GM19324 (cell line): ENCODE results near the gene ACIN1.
"Not testable (repeated sequence)": the region's sequence is repeated elsewhere in the genome, so short reads cannot be mapped to it uniquely, and the experiment has no call there.

Source experiments
- ATAC-seq: cut with Tn5 transposase; IDR thresholded peaks from one replicate; pipeline ENCODE4 v1.9.1; 2021; ENCODE audit warnings: mild to moderate bottlenecking, moderate library complexity; ENCODE audit not compliant: unreplicated experiment, low FRiP score

The ACIN1 gene

GRCh38 chr14:23124337-23124954, 29.5 kb upstream of the ACIN1 start:
- no peak for ATAC-seq

- no peak for ATAC-seq
These were observed 28.5 kb upstream of the ACIN1 start for GRCh38 chr14:23123419-23123818.

GRCh38 chr14:23122086-23122485, 27.1 kb upstream of the ACIN1 start:
- no peak for ATAC-seq

DNA sequence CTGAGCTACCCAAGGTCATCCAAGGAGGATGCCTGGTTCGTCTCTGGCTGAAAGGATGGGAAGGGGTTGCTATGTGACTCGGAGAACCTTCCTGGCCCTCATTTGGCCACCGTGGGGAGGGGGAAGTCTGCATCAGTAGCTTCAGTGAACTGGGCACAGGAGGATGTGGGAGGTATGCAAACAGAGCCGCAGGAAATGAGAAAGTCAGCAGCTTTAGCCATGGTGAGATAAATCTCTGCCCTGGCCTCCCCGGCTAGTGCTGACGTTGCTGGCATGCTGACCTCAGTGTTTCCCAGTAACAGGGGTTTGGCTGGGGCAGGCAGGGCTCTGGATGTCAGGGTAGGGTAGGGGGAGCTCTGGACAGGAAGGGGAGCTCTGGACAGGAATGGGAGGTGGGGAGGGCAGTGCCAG, 26.4 kb upstream of the ACIN1 start:
- no peak for ATAC-seq

GRCh38 chr14:23120541-23121251, 25.8 kb upstream of the ACIN1 start:
- no peak for ATAC-seq

GRCh38 chr14:23119363-23120327, 24.7 kb upstream of the ACIN1 start:
- no peak for ATAC-seq

- no peak for ATAC-seq
These were observed 23.8 kb upstream of the ACIN1 start, which contains the start of gene CEBPE for GRCh38 chr14:23118506-23119362. Gene CEBPE, minus strand, starts transcription at chr14:23119255. Its CDS starts 164 bp downstream, at chr14:23119091.

DNA sequence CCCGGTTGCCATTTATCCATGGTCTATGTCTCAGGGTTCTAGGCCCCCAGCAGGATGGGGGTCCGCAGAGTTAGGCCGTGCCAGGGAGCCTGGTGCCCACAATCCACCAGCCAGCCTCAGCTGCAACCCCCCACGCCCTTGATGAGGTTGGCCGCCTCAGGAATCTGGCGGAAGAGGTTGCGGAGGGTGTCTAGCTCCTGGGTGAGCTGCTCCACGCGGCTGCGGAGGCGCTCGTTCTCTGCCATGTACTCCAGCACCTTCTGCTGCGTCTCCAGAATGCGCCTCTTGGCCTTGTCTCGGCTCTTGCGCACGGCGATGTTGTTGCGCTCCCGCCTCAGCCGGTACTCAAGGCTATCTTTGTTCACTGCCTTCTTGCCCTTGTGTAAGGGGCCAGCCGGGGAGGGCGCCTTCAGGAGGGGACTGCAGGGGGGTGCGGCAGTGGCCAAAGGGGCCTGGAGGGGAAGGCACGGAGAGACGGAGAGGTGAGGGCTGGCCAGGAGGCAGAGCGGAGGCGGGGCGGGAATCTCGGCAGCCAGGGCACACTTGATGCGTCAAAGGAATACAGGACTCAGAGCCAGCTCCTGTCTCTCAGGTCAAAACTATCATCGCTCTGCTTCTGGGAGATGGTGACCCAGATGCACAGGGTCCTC, 22.6 kb upstream of the ACIN1 start:
- ATAC-seq: no peak

DNA sequence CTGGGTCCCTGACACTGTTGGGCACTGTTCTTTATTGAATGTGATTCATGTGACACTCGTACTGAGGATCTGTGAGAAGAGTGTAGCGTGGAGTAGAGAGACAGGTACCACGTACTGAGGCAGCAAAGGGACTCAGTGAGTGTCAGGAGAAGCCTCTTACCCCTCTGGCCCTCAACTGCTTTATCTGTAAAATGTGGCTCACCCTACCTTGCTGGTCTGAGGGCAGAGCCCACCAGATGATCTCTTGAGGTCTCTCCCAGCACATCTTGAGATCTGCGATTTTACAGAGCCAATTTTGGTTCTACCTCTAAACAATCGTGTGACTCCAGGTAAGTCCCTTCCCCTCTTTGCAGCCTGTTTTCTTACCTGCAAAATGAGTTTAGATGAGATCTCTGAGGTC, 21.0 kb upstream of the ACIN1 start:
- ATAC-seq: no peak

DNA sequence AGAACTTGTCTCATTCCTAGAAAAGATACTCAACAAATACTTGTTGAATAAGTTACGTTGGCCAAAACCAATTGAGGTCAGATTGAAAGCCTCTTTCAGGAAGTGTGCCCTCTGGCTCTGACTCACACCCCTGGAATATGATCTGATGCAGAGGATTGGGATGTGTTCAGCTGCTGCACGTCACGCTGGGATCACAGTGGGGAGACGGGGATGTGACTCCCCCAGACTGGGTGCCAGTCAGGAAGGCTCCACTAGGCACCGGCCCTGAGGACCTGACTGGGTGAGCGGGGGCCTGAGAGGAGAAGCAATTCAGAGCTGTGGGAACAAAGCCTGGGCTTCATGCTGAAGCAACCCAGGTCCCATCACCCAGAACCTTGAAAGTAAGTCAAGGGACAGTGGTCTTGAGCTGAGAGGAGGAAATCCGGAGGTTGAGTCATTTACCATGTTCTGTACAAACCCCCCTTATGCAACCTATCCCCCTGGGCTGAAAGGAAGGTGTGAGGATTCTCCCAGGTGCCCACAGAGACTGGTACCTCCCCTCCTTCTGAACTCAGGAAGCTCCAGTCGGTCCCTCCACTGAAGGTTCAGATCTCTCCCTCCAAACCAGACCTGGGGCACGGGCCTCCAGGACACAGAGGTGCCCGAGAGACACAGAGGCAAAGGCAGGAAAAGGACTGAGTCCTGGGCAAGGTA, 20.2 kb upstream of the ACIN1 start:
- no peak for ATAC-seq

DNA sequence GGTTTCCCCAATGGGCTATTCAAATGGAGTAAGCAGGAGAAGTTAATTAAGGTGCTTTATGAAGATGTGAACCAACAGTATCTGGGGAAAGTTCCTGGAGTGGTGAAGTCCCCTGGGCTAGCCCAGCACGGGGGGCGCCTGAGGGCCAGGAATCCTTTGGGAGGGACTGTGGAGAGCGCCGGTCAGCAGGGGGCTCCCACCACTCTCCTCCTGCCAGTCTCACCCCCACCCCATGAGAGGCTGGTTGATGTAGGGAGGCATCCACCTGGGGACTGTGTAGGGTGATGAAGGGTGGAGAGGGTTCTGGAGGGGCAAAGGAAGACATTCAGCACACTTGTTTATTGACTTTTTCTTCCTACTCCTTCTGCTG, 19.7 kb upstream of the ACIN1 start:
- no peak for ATAC-seq

- ATAC-seq: no peak
These were observed 19.2 kb upstream of the ACIN1 start for GRCh38 chr14:23114120-23114458.

DNA sequence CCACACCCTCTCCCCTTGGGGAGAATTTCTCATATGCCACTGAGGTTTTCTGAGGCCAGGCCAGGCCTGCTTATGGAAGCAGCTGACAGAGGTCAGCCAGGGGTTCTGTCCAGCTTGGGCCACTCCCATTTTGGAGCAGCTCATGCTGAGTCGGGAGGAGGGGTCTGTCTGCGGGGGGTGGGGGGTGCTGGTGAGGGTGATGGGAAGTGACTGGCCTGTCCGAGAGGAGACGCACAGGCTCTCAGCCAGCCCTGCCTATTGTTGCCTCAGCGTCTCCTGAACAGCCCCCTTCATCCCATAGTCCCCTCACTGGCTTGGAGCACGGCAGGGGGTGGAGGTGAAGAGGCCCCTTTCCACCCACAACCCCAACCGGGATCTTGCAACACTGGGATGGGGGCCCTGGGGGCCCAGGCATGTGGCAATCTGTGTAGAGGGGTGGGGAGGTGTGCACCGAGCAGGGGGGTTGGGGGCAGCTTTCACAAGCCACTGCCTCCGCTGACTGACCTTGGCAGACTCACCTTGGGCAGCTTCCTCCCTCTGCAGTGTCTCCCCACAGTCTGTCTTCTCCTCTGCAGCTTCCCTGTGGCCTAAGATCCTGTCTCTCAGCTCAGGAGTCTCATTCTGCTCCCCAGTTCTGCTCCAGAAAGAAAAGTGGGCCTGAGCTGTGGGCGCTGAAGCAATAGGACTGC, 18.6 kb upstream of the ACIN1 start:
- ATAC-seq: no peak

DNA sequence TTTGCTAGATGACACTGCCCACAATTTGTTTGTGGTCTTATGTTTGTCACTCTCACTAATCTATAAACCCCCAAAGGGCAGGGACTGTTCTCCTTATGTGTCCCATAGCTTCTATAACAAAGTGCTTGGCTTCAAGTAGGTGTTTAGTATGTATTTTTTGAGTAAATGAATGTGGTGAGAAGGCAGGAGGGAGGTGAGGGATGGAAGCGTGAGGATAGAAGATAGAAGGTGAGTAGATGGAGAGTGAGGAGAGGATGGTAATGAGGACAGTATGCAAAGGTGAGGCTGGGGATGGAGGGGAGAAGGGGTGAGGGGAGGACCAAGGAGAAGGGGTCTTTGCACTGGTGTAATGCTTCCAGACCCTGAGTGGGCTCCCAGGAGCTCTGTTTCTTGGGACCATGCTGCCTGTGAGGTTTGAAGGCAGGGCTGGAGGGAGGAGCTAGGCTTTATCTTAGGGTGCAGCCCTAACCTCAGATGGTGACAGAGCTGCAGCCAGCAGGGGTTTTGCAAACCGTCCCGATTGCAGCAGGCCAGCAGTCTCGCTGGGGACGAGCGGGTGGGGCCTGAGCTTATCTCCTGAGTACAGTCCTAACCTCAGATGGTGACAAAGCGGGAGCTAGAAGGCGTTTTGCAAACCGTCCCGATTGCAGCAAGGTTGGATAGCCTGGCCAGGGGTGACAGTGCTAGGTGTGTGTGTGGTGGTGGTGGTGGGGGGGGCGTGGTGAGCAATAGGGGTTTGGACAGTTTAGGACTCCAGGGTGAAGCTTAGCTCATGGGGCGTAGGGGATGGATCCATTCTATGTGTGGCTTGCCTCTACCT, 17.6 kb upstream of the ACIN1 start:
- no peak for ATAC-seq

- ATAC-seq: no peak
These were observed 15.8 kb upstream of the ACIN1 start for GRCh38 chr14:23110579-23111365.

DNA sequence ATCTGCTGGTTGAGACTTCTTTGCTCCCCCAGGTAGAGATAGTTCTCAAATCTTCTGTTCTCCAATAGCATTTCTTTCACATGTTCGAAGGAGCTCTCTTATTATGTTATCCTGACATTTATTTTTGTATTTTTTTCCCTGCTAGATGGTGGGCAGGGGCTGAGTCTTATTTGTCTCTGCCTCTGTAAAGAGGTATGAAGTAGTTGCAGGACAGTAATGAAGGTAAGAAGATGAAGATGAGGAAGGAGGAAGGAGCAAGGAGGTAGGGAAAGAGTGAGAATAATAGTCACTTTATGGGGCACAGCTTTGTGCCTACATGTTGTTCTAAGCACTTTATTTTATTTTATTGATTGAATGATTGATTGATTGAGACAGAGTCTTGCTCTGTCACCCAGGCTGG, 14.8 kb upstream of the ACIN1 start:
- no peak for ATAC-seq

- ATAC-seq: not testable (repeated sequence)
These were observed 13.2 kb upstream of the ACIN1 start for GRCh38 chr14:23108169-23108568.
